GM19324 (cell line): ENCODE measurements around the gene RABL6.

Experiments used
- ATAC-seq: cut with Tn5 transposase; IDR thresholded peaks from one replicate; pipeline ENCODE4 v1.9.1; 2021; ENCODE audit warnings: mild to moderate bottlenecking, moderate library complexity; ENCODE audit not compliant: unreplicated experiment, low FRiP score

RABL6 gene

GRCh38 chr9:136808806-136809158 is 1.0 kb downstream of the RABL6 start:
- ATAC-seq, result no peak

- ATAC-seq, result no peak
Measured at GRCh38 chr9:136814725-136815421, 7.1 kb downstream of the RABL6 start.

- no peak for ATAC-seq
Measured at GRCh38 chr9:136815422-136815782, 7.7 kb downstream of the RABL6 start.

- no peak for ATAC-seq
Measured at GRCh38 chr9:136820971-136821825, 13.4 kb downstream of the RABL6 start.

- ATAC-seq, result no peak
Measured at GRCh38 chr9:136821826-136822544, 14.2 kb downstream of the RABL6 start.

- no peak for ATAC-seq
Measured at GRCh38 chr9:136823136-136824046, 15.6 kb downstream of the RABL6 start.

GRCh38 chr9:136824496-136825225 is 16.9 kb downstream of the RABL6 start:
- ATAC-seq, result no peak

GRCh38 chr9:136825295-136826187 is 17.8 kb downstream of the RABL6 start:
- no peak for ATAC-seq

- no peak for ATAC-seq
Measured at GRCh38 chr9:136826188-136826541, 18.4 kb downstream of the RABL6 start.

GRCh38 chr9:136826703-136827582 is 19.2 kb downstream of the RABL6 start:
- no peak for ATAC-seq

- no peak for ATAC-seq
Measured at GRCh38 chr9:136827794-136828473, 20.2 kb downstream of the RABL6 start.

- no peak for ATAC-seq
Measured at GRCh38 chr9:136828474-136829140, 20.9 kb downstream of the RABL6 start.

- ATAC-seq, result no peak
Measured at GRCh38 chr9:136829412-136829811, 21.7 kb downstream of the RABL6 start.

- ATAC-seq, result no peak
Measured at GRCh38 chr9:136829981-136830885, 22.5 kb downstream of the RABL6 start.

GRCh38 chr9:136831002-136831719 is 23.4 kb downstream of the RABL6 start:
- ATAC-seq, result no peak
